OCI-LY1 (cell line): ENCODE measurements around the gene TLE6.

ENCODE experiments used
- H2AFZ ChIP-seq: fragments of 200-600 bp; sonication (generic), shearing (Covaris generic); 2 replicates; pipeline ENCODE4 v1.6.0; 2014; ENCODE audit warnings: antibody characterized with exemption, mild to moderate bottlenecking, low read length
- H3F3A ChIP-seq: fragments of 200-600 bp; sonication (generic), shearing (Covaris generic); 2 replicates; pipeline ENCODE4 v1.6.0; 2014; ENCODE audit warnings: mild to moderate bottlenecking, antibody characterized with exemption, low read length, moderate library complexity; ENCODE audit not compliant: insufficient read depth
- H3K27ac ChIP-seq: fragments of 200-600 bp; sonication (generic); 2 replicates; pipeline ENCODE4 v1.5.1; 2014; ENCODE audit warnings: low read length, mixed run types, mild to moderate bottlenecking, low read depth; ENCODE audit not compliant: poor library complexity, severe bottlenecking
- H3K27me3 ChIP-seq: fragments of 200-600 bp; sonication (generic); 2 replicates; pipeline ENCODE4 v1.6.0; 2014; ENCODE audit warnings: antibody characterized with exemption, mild to moderate bottlenecking, low read length, moderate library complexity; ENCODE audit not compliant: insufficient read depth
- H3K36me3 ChIP-seq: fragments of 200-600 bp; sonication (generic); 2 replicates; pipeline ENCODE4 v1.6.1; 2014; ENCODE audit warnings: mild to moderate bottlenecking, antibody characterized with exemption, low read length, moderate library complexity, mixed read lengths; ENCODE audit not compliant: insufficient read depth
- H3K4me1 ChIP-seq: fragments of 200-600 bp; sonication (generic); 2 replicates; pipeline ENCODE4 v1.5.1; 2014; ENCODE audit warnings: mild to moderate bottlenecking, low read length, moderate library complexity; ENCODE audit not compliant: insufficient read depth, severe bottlenecking
- H3K4me2 ChIP-seq: fragments of 200-600 bp; sonication (generic), shearing (Covaris generic); 2 replicates; pipeline ENCODE4 v1.6.1; 2014; ENCODE audit warnings: low read length
- H3K4me3 ChIP-seq: fragments of 200-600 bp; sonication (generic); 2 replicates; pipeline ENCODE4 v1.5.1; 2014; ENCODE audit warnings: low read length, low read depth, mild to moderate bottlenecking, mixed read lengths; ENCODE audit not compliant: poor library complexity, severe bottlenecking
- H3K79me2 ChIP-seq: fragments of 200-600 bp; shearing (Covaris generic); 2 replicates; pipeline ENCODE4 v1.6.1; 2016; ENCODE audit warnings: mixed run types, low read length, mixed read lengths; ENCODE audit not compliant: insufficient read depth
- H3K9ac ChIP-seq: fragments of 200-600 bp; sonication (generic), shearing (Covaris generic); 2 replicates; pipeline ENCODE4 v1.6.1; 2014; ENCODE audit warnings: mild to moderate bottlenecking, low read length, mixed read lengths
- H3K9me2 ChIP-seq: fragments of 200-600 bp; sonication (generic), shearing (Covaris generic); 2 replicates; pipeline ENCODE4 v1.6.1; 2014; ENCODE audit warnings: low read depth, mild to moderate bottlenecking, low read length, mixed read lengths
- H3K9me3 ChIP-seq: fragments of 200-600 bp; shearing (Covaris generic); 2 replicates; pipeline ENCODE4 v1.6.1; 2014; ENCODE audit warnings: low read length, mixed read lengths
- H4K20me1 ChIP-seq: fragments of 200-600 bp; sonication (generic), shearing (Covaris generic); 2 replicates; pipeline ENCODE4 v1.6.0; 2016; ENCODE audit warnings: mild to moderate bottlenecking, low read length; ENCODE audit not compliant: insufficient read depth
- CTCF ChIP-seq: fragments of 200-600 bp; sonication (generic), shearing (Covaris generic); IDR thresholded peaks from 2 replicates; pipeline ENCODE4 v1.5.1; 2017; ENCODE audit warnings: mild to moderate bottlenecking, antibody characterized with exemption, low read length, moderate library complexity, mixed read lengths
- EZH2 ChIP-seq: fragments of 200-600 bp; sonication (generic), shearing (Covaris generic); IDR thresholded peaks from 2 replicates; pipeline ENCODE4 v1.8.0; 2017; ENCODE audit warnings: borderline replicate concordance, mixed run types, mild to moderate bottlenecking, antibody characterized with exemption, low read length, moderate library complexity, mixed read lengths

TLE6 gene

GRCh38 chr19:3027981-3028304 lies 50.6 kb downstream of the TLE6 start:
- Histone ChIP-seq H3K36me3 (no peaks in the 10 kb centered on the region), H4K20me1 (no peaks in the 10 kb centered on the region), H3K9ac (no peak overlapping the region), H3K9me3 (no peaks in the 10 kb centered on the region), H3K79me2 (no peaks in the 10 kb centered on the region), H3K4me1 (no peaks in the 10 kb centered on the region), H3K9me2 (no peaks in the 10 kb centered on the region), H3K4me3 (no peak overlapping the region), H3K27ac (no peak overlapping the region), H3F3A (no peaks in the 10 kb centered on the region), H2AFZ (no peak overlapping the region), H3K27me3 (peaks cover 14% of the 10 kb centered on the region), H3K4me2 (no peak overlapping the region)
- TF ChIP-seq CTCF, result no peak
- TF ChIP-seq EZH2, result no peak

- Histone ChIP-seq H3K4me1 (no peaks in the 10 kb centered on the region), H2AFZ (no peak overlapping the region), H3K9ac (no peak overlapping the region)
Observed at GRCh38 chr19:3028305-3029064, 51.1 kb downstream of the TLE6 start.

GRCh38 chr19:3029065-3029923 lies 51.9 kb downstream of the TLE6 start, which contains the start of gene TLE2:
Gene TLE2 (minus strand): TSS chr19:3029280. CDS start chr19:3028904, 376 bp downstream.
- Histone ChIP-seq H3K27me3 (peaks cover 19% of the 10 kb centered on the region), H3F3A (no peaks in the 10 kb centered on the region), H3K79me2 (no peaks in the 10 kb centered on the region), H4K20me1 (no peaks in the 10 kb centered on the region), H3K9ac (no peak within 1 kb of the TSS), H3K36me3 (no peaks in the 10 kb centered on the region), H3K4me1 (no peaks in the 10 kb centered on the region), H3K4me3 (no peak within 1 kb of the TSS), H3K27ac (no peak within 1 kb of the TSS), H3K9me2 (no peaks in the 10 kb centered on the region), H3K9me3 (no peaks in the 10 kb centered on the region), H3K4me2 (no peak within 1 kb of the TSS), H2AFZ (no peak within 1 kb of the TSS)
- no peak for TF ChIP-seq EZH2
- TF ChIP-seq CTCF, result no peak

More at GRCh38 chr19:3028305-3029064, 51.1 kb downstream of the TLE6 start:
- Histone ChIP-seq H3K27ac (no peak overlapping the region), H4K20me1 (no peaks in the 10 kb centered on the region), H3K27me3 (peaks cover 14% of the 10 kb centered on the region), H3K4me3 (no peak overlapping the region), H3K79me2 (no peaks in the 10 kb centered on the region), H3K4me2 (no peak overlapping the region), H3K36me3 (no peaks in the 10 kb centered on the region), H3F3A (no peaks in the 10 kb centered on the region), H3K9me3 (no peaks in the 10 kb centered on the region), H3K9me2 (no peaks in the 10 kb centered on the region)
- TF ChIP-seq EZH2, result no peak
- TF ChIP-seq CTCF, result no peak
